Peyer's patch (tissue), 4 donors: ENCODE data around the gene MACROD2.

ENCODE experiments used
- CTCF ChIP-seq, 6 experiments: fragments of 450-650 bp in 4 of 6; fragments of 200-600 bp in 2 of 6; sonication (generic) in 1 of 6; IDR thresholded peaks; one replicate each; pipeline ENCODE4 v1.5.1; 2017 to 2019; ENCODE audit warnings: antibody characterized with exemption in 6 of 6, mild to moderate bottlenecking in 3 of 6, moderate library complexity in 1 of 6
- POLR2A ChIP-seq, 2 donors: fragments of 450-650 bp; IDR thresholded peaks; one replicate each; pipeline ENCODE4 v1.5.1; 2017; ENCODE audit warnings: antibody characterized with exemption in 2 of 2, mild to moderate bottlenecking in 2 of 2, moderate library complexity in 2 of 2

GRCh38 chr20:14431568-14431967 lies 436.3 kb downstream of the MACROD2 start:
- TF ChIP-seq CTCF (IDR thresholded peaks at IDR 0.05) (no peak), POLR2A (IDR thresholded peaks at IDR 0.05) (no peak)
